ENCODE results near the gene ABLIM3. TPM values are rescaled to one million over a fixed set of nuclear protein-coding genes. Genes with fewer than 3 reads are reported as not detected.

Gene ABLIM3
- total and polyA plus RNA-seq, 9 of the 15 experiments (the other 6 are each of a cell fraction or from before 2014, with no cell fraction given), result 0.03 to 0.38 (median 0.11) TPM

DNA sequence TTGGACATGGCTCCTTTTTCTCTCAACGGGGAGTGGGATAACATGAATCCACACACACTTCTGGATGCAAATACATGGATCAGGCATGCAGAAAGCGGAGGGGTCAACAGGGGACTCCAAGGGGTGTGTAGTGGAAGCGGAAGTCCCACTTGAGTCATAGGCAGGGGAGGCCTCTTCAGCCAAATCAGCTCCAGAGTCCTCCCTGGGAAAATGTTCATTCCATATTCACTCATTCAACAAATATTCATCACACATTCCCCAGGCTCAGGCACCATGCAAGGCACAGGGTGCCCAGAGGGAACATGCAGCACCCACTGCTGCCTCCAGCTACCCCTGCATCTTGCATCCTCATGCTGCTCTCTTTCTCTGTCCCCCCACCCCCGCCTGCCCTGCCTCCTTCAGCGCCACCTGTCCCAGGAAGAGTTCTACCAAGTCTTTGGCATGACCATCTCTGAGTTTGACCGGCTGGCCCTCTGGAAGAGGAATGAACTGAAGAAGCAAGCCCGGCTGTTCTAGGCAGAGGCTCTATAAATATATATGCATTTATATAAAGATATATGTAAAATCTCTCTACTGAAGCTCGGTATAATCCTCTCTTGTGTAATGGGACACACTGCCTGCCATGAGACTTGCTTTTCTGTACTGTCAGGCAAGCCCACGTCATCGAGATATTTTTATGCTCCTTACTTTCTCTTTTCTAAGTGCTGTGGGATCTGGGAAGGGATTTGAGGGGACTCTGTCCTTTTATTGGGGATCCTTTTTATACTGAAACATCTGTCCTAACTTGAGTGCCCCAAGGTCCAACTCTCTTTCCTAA, 116.8 kb downstream of the ABLIM3 start:
- no peak overlapping the region for H3K9ac ChIP-seq (ENCODE audit: insufficient read depth in 1 of 2, low read depth in 2 of 2, low read length in 2 of 2)
- no peaks in the 10 kb centered on the region for H3K9me1 ChIP-seq (ENCODE audit: control insufficient read depth, insufficient read depth, low read length)
- H3K4me1 ChIP-seq (replicated peaks in 1 of 2; ENCODE audit: control insufficient read depth in 2 of 2, insufficient read depth in 2 of 2, low read length in 2 of 2), result no peaks in the 10 kb centered on the region; a peak in 1 of 5 replicates
- in situ Hi-C loops (cut with MboI), result loop anchor here (25.0 kb wide), 1 partner anchor 821 kb away; no protein-coding TSS in a partner anchor
- H3K36me3 ChIP-seq (ENCODE audit: control insufficient read depth, insufficient read depth, low read length), result no peaks in the 10 kb centered on the region
- no TSS peak for BruUV-seq (replicated peaks)
- ChIA-PET POLR2A (interaction anchor here (0.5 to 1.6 kb wide), 4 partner anchors 13 to 896 kb away, joined by 3 read pairs; no protein-coding TSS in a partner anchor), CTCF (ENCODE audit: low intra/inter-chr PET ratio) (interaction anchor here (0.7 kb wide), 1 partner anchor 517 kb away, joined by 3 read pairs; no protein-coding TSS in a partner anchor)
- no peak overlapping the region for H3K27ac ChIP-seq (ENCODE audit: extremely low read depth, low read depth, low read length)
- no peaks in the 10 kb centered on the region for H3K79me2 ChIP-seq (ENCODE audit: control insufficient read depth, insufficient read depth, low read length)
- H4K20me1 ChIP-seq (replicated peaks; ENCODE audit: control insufficient read depth, insufficient read depth, low read length), result 0 out of 2 replicates have a peak, but pooled peaks cover 4% of the 10 kb centered on the region
- 0% methylated on average over 8 of the region's 10 CpGs for WGBS (ENCODE audit: insufficient coverage, low coverage, missing lambda C conversion rate)
- no peak for FAIRE-seq
- H3K27me3 ChIP-seq (ENCODE audit: control insufficient read depth in 2 of 2, insufficient read depth in 2 of 2, low read length in 2 of 2), result peaks cover 7 to 28% of the 10 kb centered on the region in 2 experiments; a peak in 3 of 5 replicates
- no peaks in the 10 kb centered on the region for H3K9me3 ChIP-seq (replicated peaks; ENCODE audit: control insufficient read depth, insufficient read depth, low read depth, low read length)
- ATAC-seq, result no peak
- intact Hi-C loops (cut with micrococcal nuclease), result no loop called here
- H3K4me3 ChIP-seq, result no peak overlapping the region
- DNase-seq (ENCODE audit: extremely low read depth in 1 of 4, low spot score in 3 of 4), result no peak
- no peak overlapping the region for H2AFZ ChIP-seq (ENCODE audit: low read depth, low read length)
- TF ChIP-seq CCNT2 (IDR thresholded peaks at IDR 0.05; ENCODE audit: borderline replicate concordance, extremely low read depth, insufficient read length, low read depth, low read length), result no peak
- no peak for TF ChIP-seq FOXA1 (IDR thresholded peaks at IDR 0.05; ENCODE audit: borderline replicate concordance)
- TF ChIP-seq ZNF699 (CRISPR knock-in tag; IDR thresholded peaks at IDR 0.05; ENCODE audit: insufficient replicate concordance), result no peak
- no peak for TF ChIP-seq ARNT (IDR thresholded peaks at IDR 0.05)
- TF ChIP-seq, protein P1, sequence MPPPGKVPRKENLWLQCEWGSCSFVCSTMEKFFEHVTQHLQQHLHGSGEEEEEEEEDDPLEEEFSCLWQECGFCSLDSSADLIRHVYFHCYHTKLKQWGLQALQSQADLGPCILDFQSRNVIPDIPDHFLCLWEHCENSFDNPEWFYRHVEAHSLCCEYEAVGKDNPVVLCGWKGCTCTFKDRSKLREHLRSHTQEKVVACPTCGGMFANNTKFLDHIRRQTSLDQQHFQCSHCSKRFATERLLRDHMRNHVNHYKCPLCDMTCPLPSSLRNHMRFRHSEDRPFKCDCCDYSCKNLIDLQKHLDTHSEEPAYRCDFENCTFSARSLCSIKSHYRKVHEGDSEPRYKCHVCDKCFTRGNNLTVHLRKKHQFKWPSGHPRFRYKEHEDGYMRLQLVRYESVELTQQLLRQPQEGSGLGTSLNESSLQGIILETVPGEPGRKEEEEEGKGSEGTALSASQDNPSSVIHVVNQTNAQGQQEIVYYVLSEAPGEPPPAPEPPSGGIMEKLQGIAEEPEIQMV (tag; conservative IDR thresholded peaks at IDR 0.05; ENCODE audit: low read depth), result no peak
- peak; percentile 43 for TF ChIP-seq PRDM10 (IDR thresholded peaks at IDR 0.05; ENCODE audit: partially characterized antibody)
- TF ChIP-seq ZNF324 (CRISPR knock-in tag; IDR thresholded peaks at IDR 0.05), result no peak
- TF ChIP-seq ZNF77 (CRISPR knock-in tag; IDR thresholded peaks at IDR 0.05), result no peak
- H3K4me2 ChIP-seq (ENCODE audit: insufficient read depth, low read length), result no peak overlapping the region

All from K562 (cell line).